ENCODE measurements around the gene GABRA5.

Gene GABRA5

GRCh38 chr15:26971271-26972018 lies 104.6 kb downstream of the GABRA5 start:
- no peaks in the 10 kb centered on the region for H3K4me1 ChIP-seq (ENCODE audit: control insufficient read depth, insufficient read depth, low read length)
- H3K4me3 ChIP-seq (ENCODE audit: low read depth, low read length): peak overlapping the region; percentile 58
- H3K9ac ChIP-seq (ENCODE audit: low read depth, low read length): no peak overlapping the region
- no peaks in the 10 kb centered on the region for H3K36me3 ChIP-seq (ENCODE audit: control insufficient read depth, insufficient read depth, low read length)
- H3K27me3 ChIP-seq (ENCODE audit: control insufficient read depth, insufficient read depth, low read length): peaks cover 62% of the 10 kb centered on the region
- H3K9me3 ChIP-seq (ENCODE audit: control insufficient read depth, insufficient read depth, low read length): no peaks in the 10 kb centered on the region

DNA sequence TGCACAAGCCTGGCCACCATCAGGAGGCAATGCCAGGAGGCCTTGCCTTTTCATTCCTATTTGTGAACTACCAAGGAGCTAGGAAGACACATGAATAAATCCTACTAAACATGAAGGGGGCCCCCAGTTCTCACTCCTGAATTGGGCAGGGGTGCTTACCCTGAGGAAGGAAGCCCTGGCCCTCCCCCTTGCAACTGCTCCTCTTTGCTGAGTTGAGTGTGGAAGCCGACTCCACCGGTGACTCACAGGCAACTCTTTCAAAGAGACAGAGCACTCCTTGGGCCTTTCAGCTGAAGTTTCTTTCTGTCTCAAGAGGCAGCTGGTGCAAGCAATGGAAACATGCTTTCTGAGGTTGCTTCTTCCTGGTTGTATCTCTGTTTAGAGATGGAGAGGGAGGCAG lies 105.8 kb downstream of the GABRA5 start:
- H3K4me3 ChIP-seq (ENCODE audit: low read depth, low read length): no peak overlapping the region
- H3K9me3 ChIP-seq (ENCODE audit: control insufficient read depth, insufficient read depth, low read length): no peaks in the 10 kb centered on the region
- H3K9ac ChIP-seq (ENCODE audit: low read depth, low read length): no peak overlapping the region
- no peaks in the 10 kb centered on the region for H3K4me1 ChIP-seq (ENCODE audit: control insufficient read depth, insufficient read depth, low read length)
- H3K27me3 ChIP-seq (ENCODE audit: control insufficient read depth, insufficient read depth, low read length): peaks cover 50% of the 10 kb centered on the region
- no peaks in the 10 kb centered on the region for H3K36me3 ChIP-seq (ENCODE audit: control insufficient read depth, insufficient read depth, low read length)

DNA sequence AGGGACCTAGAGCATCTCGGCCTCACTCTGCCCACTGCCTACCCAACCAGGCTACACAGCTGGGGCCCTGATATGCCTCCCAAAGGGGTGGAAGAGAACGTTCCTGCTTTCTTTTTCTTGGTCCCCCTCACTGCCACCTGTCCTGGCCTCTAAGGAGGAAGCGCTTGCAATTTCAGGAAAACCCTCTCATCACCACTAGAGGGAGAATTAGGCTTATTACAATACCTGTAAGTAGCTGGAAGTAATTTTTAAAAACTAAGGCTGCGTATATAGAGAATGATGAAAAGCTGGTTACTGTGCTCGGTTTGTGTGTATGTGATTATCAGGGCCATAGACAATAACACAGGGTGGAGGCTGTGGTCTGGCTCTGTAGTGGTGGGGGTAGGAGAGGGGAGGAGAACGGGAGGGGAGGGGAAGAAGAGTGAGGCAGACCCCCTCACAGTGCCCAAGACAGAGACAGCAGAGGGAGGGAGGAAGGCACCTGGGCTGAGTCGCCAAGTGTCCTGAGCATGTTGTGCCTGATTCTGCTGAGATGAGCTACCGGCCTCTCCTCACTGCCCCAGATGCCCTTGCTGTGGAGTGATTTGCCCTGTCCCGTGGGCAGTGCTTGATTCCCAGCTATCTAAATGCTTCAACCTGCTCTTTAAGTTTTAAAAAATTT lies 107.4 kb downstream of the GABRA5 start:
- Histone ChIP-seq H3K36me3 (ENCODE audit: control insufficient read depth, insufficient read depth, low read length) (no peaks in the 10 kb centered on the region), H3K9ac (ENCODE audit: low read depth, low read length) (no peak overlapping the region), H3K9me3 (ENCODE audit: control insufficient read depth, insufficient read depth, low read length) (no peaks in the 10 kb centered on the region), H3K27me3 (ENCODE audit: control insufficient read depth, insufficient read depth, low read length) (peaks cover 41% of the 10 kb centered on the region), H3K4me3 (ENCODE audit: low read depth, low read length) (no peak overlapping the region), H3K4me1 (ENCODE audit: control insufficient read depth, insufficient read depth, low read length) (no peaks in the 10 kb centered on the region)

GRCh38 chr15:26981492-26981891 lies 114.6 kb downstream of the GABRA5 start:
- no peaks in the 10 kb centered on the region for H3K9me3 ChIP-seq (ENCODE audit: control insufficient read depth, insufficient read depth, low read length)
- no peaks in the 10 kb centered on the region for H3K36me3 ChIP-seq (ENCODE audit: control insufficient read depth, insufficient read depth, low read length)
- no peaks in the 10 kb centered on the region for H3K4me1 ChIP-seq (ENCODE audit: control insufficient read depth, insufficient read depth, low read length)
- H3K9ac ChIP-seq (ENCODE audit: low read depth, low read length): no peak overlapping the region
- no peak overlapping the region for H3K4me3 ChIP-seq (ENCODE audit: low read depth, low read length)
- no peaks in the 10 kb centered on the region for H3K27me3 ChIP-seq (ENCODE audit: control insufficient read depth, insufficient read depth, low read length)

DNA sequence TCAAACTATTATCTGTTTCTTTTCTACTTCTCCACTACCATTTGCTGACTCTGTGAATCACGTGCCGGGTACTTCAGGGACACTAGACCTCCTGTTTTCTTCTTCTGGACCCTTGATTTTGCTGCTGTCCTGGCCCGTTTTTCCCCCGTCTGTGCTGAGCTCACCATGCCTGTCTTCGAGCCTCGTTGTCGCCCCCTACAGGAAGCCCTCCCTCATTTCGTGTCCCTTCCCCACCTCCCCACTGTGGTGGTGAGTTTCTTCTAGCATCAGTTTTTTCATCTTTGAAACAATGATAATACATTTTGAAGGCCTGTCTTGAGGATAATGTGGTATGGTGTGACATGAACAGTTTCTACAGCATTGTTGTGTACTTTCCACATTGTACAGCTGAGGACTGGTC lies 117.0 kb downstream of the GABRA5 start:
- Histone ChIP-seq H3K27me3 (ENCODE audit: control insufficient read depth, insufficient read depth, low read length) (no peaks in the 10 kb centered on the region), H3K4me1 (ENCODE audit: control insufficient read depth, insufficient read depth, low read length) (no peaks in the 10 kb centered on the region), H3K9ac (ENCODE audit: low read depth, low read length) (no peak overlapping the region), H3K4me3 (ENCODE audit: low read depth, low read length) (no peak overlapping the region), H3K9me3 (ENCODE audit: control insufficient read depth, insufficient read depth, low read length) (no peaks in the 10 kb centered on the region), H3K36me3 (ENCODE audit: control insufficient read depth, insufficient read depth, low read length) (no peaks in the 10 kb centered on the region)

DNA sequence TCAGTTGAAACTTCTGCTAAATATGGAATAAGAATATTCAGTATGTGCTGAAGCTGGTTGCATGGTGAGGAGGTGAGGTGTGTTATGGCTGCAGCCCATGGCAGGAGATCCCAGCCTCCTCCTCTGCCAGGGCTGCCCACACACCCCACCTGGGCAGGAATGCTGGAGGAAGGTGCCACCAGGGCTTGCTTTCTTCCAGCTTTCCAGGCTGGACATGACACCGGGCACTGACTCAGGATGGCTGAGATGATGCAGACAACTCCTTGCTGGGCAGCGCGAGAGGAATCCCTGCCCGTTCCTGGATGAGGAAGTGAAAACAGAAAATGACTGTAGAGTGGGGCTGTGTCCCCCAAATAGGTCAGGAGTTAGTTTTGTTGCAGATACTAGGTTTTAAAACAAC lies 118.2 kb downstream of the GABRA5 start:
- H3K4me1 ChIP-seq (ENCODE audit: control insufficient read depth, insufficient read depth, low read length): no peaks in the 10 kb centered on the region
- H3K36me3 ChIP-seq (ENCODE audit: control insufficient read depth, insufficient read depth, low read length): no peaks in the 10 kb centered on the region
- H3K4me3 ChIP-seq (ENCODE audit: low read depth, low read length): no peak overlapping the region
- H3K9ac ChIP-seq (ENCODE audit: low read depth, low read length): no peak overlapping the region
- no peaks in the 10 kb centered on the region for H3K9me3 ChIP-seq (ENCODE audit: control insufficient read depth, insufficient read depth, low read length)
- no peaks in the 10 kb centered on the region for H3K27me3 ChIP-seq (ENCODE audit: control insufficient read depth, insufficient read depth, low read length)

DNA sequence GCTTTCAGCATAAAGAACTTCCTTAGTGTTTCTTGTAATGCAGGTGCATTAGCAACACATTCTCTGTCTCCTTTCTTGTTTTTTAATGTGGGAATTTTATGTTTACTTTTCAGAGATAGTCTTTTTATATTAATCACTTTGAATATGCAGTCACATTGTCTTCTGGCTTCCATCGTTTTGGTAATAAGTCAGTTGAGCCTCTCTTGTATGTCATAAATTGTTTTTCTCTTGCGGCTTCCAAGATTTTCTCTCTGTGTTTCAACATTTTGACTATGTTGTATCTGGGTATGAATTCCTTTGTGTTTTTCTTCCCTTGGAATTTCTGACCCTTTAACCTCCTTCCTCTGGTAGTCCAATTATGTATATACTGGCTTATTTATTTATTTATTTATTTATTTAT lies 129.4 kb downstream of the GABRA5 start:
- no peaks in the 10 kb centered on the region for H3K36me3 ChIP-seq (ENCODE audit: control insufficient read depth, insufficient read depth, low read length)
- H3K4me3 ChIP-seq (ENCODE audit: low read depth, low read length): no peak overlapping the region
- H3K9me3 ChIP-seq (ENCODE audit: control insufficient read depth, insufficient read depth, low read length): no peaks in the 10 kb centered on the region
- no peaks in the 10 kb centered on the region for H3K27me3 ChIP-seq (ENCODE audit: control insufficient read depth, insufficient read depth, low read length)
- H3K4me1 ChIP-seq (ENCODE audit: control insufficient read depth, insufficient read depth, low read length): no peaks in the 10 kb centered on the region
- H3K9ac ChIP-seq (ENCODE audit: low read depth, low read length): no peak overlapping the region
